Stimulated activated CD8-positive, alpha-beta memory T cell treated with anti-CD3 and anti-CD28 coated beads, Interleukin-4, amount 100 ng/mL, for 4 hours (primary cell): ENCODE measurements around the gene LAIR2.
"Not testable (repeated sequence)": the region's sequence is repeated elsewhere in the genome, so short reads cannot be mapped to it uniquely, and the experiment has no call there.

Experiments
- DNase-seq, 2 donors: peaks; one replicate each; pipeline ENCODE4 v3.0.0-alpha.2; 2020; ENCODE audit warnings: low read depth in 2 of 2, low spot score in 1 of 2

LAIR2 gene

DNA sequence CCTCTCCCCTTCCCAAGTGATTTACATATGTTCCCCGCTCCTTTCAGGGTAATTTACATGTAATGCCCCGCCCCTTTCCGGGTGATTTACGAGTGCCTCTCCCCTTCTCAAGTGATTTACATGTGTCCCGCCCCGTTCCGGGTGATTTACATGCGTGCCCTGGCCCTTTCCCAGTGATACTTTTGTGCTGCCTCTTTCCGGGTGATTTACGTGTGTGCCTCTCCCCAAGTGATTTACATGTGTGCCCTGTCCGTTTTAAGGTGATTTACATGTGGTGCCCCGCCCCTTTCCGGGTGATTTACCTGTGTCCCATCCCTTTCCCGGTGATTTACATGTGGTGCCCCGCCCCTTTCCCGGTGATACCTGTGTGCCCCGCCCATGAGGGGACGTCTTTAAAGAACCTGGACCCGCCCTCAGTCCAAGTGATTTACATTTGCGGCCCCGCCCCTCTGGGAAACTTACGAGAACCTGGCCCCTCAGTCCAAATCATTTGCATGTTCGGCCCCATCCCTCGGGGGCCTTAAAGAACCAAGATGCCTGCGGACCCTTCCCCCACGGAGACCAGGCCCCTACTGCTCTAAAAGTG is 38.5 kb upstream of the LAIR2 start:
- DNase-seq, result peak; percentile 54 to 62

DNA sequence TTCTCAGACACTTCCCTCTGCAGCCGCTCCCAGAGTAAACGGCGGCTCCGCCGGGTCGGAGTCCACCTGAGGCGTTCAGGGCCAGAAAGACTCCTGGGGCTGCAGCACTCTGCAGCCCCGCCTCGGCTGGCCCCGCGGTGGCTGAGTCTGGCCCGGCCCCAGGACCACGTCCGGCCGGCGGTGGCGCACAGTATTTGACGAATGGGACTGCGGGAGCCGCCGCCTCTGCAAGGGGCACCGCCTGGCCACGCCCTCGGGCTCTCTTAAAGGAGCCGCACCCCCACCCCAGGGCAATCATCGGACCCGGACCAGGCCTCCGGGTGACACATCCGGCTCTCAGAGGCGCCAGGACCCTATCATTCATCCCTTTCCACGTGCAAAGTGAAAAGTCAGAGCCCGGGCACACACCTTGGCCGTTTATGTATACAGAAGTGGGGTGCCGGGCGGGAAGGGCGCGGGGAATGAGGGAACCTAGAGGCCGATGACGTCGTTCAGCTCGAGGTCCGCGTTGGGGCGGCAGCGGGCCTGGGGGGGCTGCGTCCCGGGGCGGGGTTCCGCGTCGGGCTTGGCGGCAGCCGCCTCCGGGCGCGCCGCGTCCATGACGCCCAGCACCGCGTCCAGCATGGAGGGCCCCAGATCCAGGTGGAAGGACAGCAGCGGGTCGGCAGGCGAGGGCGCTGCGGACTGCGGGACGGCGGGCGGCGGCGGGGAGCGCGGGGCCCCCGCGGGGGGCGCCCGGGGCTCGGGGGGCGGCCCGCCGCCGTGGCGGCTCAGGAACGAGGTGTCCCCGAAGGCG is 37.8 kb upstream of the LAIR2 start:
- DNase-seq, result peak in 1 of 2 donors; percentile 32

DNA sequence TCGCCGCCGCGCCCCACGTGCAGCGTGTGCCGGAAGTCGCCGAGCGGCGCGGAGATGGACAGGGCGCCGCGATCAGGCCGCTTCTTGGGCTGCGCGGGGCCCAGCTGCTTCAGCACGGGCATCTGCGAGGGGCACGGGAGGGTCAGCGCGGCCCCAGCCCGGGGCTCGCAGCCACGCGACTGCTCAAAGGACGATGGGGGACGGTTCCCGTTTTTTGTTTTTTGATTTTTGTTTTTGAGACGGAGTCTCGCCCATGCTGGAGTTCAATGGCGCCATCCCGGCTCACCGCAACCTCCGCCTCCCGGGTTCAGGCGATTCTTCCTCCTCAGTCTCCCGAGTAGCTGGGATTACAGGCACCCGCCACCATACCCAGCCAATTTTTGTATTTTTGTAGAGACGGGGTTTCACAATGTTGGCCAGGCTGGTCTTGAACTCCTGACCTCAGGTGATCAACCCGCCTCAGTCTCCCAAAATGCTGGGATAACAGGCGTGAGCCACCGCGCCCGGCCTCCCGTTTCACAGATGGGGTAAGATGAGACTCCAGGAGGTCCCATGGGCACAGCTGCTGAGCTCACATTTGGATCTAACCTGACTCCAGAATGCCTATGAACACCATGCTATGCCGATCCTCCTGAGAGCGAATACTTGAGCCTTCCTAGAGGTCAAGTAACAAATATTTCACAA is 37.1 kb upstream of the LAIR2 start:
- no peak for DNase-seq

DNA sequence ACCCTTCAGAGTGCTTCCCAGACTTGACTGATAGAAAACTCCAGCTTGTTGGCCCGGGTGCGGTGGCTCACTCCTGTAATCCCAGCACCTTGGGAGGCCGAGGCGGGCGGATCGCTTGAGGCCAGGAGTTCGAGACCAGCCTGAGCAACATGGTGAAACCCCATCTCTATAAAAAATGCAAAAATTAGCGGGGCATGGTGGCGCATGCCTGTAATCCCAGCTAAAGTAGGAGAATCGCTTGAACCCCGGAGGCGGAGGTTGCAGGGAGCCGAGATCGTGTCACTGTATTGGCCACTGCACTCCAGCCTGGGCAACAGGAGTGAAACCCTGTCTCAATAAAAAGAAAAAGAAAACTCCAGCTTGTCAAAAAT is 36.5 kb upstream of the LAIR2 start:
- not testable (repeated sequence) for DNase-seq

- no peak for DNase-seq
Measured at GRCh38 chr19:54469496-54469934, 33.1 kb upstream of the LAIR2 start.

- DNase-seq, result no peak
Measured at GRCh38 chr19:54470276-54470887, 32.2 kb upstream of the LAIR2 start.

GRCh38 chr19:54470991-54471782 is 31.4 kb upstream of the LAIR2 start:
- DNase-seq, result no peak

GRCh38 chr19:54473071-54473891 is 29.4 kb upstream of the LAIR2 start, which contains the start of gene CDC42EP5:
TSS of gene CDC42EP5 (minus strand) at chr19:54473296. CDS start at chr19:54465547, 7,749 bp downstream.
- DNase-seq, result no peak

GRCh38 chr19:54473892-54474372 is 28.7 kb upstream of the LAIR2 start:
- no peak for DNase-seq

- DNase-seq, result no peak
Measured at GRCh38 chr19:54475706-54476105, 26.9 kb upstream of the LAIR2 start.

DNA sequence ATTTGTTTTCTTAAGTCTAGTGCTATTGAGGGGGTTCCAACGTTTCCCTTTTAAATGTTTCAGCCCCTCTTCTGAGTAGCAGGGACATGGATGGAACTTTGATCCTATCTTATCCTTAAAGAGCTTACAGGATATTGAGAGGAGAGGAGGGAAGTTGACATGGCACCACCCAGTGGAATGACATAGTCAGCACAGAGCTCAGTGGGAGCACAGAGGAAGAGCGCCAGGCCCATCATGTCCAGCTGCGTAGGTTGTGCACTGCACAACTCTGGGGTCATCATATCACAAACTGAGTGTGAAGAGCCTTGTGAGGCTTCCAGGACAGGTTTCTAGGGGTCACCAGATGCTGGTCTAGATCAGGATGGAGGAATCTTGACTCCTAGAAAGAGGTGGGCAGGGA is 25.0 kb upstream of the LAIR2 start:
- DNase-seq, result no peak

DNA sequence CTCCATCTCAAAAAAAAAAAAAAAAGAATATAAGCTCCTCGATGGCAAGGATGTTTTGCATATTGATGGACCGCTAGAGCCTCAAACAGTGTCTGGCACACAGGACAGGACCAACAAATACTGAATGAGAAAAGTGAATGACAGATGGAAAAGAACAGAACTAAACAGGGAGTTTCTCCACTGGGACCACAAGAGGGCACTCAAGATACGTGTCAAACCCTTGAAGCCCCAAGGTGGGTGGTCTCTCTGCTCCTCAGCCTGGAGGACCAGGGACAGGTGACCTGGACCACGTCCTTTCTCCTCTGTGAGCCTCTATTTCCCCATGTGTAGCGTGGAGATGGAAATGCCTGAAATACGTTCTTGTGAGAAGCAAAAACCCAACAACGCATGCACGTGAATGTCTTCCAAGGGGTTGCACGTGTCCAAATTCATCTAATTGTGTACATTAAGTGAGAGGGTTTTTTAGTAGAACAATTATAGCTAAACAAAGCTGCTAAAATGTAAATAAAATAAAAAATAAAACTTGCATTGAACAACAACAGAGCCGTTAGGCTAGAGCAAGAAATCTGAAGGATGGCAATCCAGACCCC is 23.9 kb upstream of the LAIR2 start:
- DNase-seq, result no peak

- no peak for DNase-seq
Measured at GRCh38 chr19:54480051-54480450, 22.6 kb upstream of the LAIR2 start.

DNA sequence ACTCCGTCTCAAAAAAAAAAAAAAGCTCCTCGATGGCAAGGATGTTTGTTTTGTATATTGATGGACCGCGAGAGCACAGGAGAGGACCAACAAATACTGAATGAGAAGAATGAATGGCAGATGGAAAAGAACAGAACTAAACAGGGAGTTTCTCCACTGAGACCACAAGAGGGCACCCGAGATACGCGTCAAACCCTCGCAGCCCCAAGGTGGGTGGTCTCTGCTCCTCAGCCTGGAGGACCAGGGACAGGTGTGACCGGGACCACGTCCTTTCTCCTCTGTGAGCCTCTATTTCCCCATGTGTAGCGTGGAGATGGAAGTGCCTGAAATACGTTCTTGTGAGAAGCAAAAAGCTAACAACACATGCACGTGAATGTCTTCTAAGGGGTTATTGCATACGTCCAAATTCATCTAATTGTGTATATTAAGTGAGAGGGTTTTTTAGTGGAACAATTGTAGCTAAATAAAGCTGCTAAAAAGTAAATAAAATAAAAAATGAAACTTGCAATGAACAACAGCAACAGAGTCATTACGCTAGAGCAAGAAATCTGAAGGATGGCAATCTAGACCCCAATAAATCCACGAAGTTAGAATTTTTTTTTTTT is 21.2 kb upstream of the LAIR2 start:
- DNase-seq, result no peak

- no peak for DNase-seq
Measured at GRCh38 chr19:54482889-54483288, 19.7 kb upstream of the LAIR2 start.

DNA sequence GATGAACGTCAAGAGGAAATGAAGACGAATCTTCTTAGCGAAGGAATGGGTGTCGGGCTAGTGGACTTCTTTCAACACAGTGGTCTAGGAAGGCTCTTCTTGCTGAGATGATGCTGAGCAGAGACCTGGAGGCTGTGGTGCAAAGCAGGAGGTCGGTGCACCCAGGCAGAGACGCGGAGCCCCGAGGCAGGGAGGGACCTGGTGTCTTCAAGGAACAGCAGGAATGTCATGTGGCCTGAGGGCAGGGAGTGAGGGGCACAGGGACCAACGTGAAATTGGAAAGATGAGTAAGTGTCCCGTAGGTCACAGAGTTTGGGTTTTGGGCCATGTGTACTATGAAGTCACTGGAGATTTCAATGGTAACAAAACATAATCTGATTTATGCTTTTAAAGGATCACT is 18.2 kb upstream of the LAIR2 start:
- DNase-seq, result no peak

DNA sequence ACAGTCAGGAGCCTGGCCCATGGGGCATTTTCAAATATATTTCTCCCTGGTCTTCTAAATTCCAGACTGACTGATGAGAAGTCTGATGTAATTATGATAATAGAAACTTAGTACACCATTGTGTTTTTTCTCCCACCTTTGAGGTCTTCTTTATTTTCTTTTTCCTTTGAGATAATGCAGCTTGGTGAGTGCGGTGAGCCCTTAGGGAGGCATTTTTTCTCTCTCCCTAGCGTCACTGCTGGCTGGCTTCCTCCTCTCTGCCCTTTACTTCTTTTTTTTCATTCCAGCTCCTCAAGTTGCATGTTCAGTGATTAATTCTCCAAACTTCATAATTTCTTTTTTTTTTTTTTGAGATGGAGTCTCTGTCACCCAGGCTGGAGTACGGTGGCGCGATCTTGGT is 16.8 kb upstream of the LAIR2 start:
- no peak for DNase-seq

DNA sequence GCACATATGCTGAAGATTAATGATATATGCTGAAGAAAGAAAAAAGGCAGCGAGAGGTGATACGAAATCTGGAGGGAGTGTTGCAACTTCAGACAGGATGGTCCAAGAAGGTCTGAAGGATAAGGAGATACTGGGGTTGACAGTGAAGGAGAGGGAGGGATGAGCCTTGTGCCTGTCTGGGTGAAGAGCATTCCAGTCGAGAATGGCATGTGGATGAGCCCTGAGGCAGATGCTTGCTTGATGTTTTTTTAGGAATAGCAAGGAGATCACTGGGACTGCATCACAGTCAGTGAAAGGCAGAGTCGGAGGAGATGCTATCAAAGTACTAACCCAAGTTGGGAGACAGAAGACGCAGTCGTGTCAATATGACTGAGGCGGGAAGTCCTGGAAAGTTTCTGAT is 13.3 kb upstream of the LAIR2 start:
- no peak for DNase-seq

GRCh38 chr19:54489766-54490165 is 12.9 kb upstream of the LAIR2 start:
- DNase-seq, result no peak
